DMS 273 (cell line): ENCODE results near the gene DNAH6.
"Not testable (repeated sequence)": the region's sequence is repeated elsewhere in the genome, so short reads cannot be mapped to it uniquely, and the experiment has no call there.

Experiments used
- DNase-seq: peaks from one replicate; lab custom pipeline; 2025; ENCODE audit not compliant: unreplicated experiment; lab: John Stamatoyannopoulos, UW

DNAH6 gene

DNA sequence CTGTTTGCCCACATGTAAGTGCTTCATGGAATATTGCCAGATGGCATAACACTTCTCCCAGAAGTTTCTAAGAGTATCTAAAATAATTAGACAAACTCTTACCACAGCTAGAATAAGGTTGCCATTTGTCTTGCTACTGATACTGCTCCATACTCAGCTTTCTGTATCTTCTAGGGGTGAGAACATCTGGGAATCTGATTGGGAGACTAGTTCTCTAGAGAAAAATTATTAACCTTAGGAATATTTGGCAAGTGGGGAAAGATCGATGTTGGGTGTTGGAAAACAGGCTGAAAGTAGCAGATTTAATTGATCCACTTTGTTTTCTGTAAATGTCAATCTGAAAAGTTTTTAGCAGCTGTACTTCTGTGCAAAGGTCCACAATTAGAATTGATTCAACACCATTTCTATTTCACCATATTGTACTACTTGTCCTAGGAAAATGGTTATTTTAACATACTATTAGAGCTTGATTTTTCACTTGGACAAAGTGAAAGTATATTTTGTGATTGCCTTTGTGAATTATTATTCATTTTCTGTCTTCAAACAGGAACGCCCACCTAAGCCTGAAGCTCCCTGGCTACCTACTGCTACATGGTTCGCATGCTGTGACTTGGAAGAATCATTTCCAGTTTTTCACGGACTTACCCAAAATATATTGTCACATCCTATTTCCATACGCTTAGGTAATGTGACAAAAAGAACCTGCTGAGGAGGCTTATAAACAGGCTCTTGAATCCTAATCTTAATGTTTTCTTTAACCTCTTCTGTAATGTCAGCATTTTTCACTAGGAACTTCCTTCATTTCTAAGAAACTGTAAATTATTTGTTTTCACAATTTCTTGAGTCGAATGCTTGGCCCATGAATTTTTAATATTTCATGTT, 216.8 kb downstream of the DNAH6 start:
- DNase-seq = no peak

DNA sequence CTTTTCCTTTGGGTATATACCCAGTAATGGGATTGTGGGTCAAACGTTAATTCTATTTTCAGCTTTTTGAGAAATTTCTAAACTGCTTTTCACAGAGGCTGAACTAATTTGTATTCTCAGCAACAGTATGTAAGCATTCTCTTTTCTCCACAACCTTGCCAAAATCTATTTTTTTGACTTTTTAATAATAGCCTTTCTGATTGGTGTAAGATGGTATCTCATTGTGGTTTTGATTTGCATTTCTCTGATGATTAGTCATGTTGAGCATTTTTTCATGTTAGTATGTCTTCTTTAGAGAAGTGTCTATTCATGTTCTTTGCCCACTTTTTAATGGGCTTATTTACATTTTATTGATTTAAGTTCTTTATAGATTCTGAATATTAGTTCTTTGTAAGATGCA, 219.1 kb downstream of the DNAH6 start:
- DNase-seq = no peak

DNA sequence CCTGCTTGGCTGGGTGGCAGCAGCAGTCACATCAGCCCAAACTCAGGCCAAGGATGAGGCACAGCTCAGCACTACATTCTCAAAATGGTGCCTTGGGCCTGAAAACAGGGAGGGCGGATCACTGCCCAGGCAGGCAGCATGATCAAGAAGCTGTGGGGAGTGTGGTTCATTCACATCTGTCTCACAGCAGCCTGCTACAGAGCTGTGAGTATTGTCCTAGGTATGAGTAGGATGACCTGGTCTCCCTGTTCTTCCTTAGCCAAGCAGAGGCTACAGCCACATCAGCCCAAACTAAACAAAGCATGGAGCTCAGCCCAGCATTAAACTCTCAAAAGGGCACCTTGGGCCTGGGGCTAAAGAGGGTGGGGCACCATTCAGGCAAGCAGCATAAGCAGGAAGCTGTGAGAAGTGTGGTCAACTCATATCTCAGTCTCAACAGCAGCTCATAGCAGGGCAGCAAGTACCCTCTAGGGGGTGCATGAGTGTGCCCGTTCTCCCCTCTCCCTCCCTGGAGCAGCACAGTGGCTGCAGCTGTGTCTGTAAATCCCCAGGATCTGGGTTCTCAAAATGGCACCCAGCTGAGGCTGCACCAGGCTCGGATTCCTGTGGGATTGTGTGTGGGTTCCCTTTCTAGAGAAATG, 225.0 kb downstream of the DNAH6 start:
- DNase-seq = peak; percentile 65

DNA sequence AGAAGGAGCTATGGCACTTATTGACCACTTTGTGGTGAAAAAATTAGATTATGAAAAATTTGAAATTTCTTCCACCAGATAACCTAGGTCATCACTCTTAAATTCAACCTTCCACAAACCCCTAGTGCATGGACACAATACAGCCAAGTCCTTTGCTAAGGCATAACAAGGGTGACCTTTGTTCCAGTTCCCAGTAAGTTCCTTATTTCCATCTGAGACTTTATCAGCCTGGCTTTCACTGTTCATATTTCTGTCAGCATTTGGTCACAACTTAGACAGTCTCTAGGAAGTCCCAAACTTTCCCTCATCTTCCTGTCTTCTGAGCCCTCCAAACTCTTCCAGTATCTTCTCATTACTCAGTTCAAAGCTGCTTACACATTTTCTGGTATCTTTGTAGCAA, 232.0 kb downstream of the DNAH6 start:
- DNase-seq = no peak

- DNase-seq = no peak
Observed at GRCh38 chr2:84749442-84749841, 233.1 kb downstream of the DNAH6 start.

DNA sequence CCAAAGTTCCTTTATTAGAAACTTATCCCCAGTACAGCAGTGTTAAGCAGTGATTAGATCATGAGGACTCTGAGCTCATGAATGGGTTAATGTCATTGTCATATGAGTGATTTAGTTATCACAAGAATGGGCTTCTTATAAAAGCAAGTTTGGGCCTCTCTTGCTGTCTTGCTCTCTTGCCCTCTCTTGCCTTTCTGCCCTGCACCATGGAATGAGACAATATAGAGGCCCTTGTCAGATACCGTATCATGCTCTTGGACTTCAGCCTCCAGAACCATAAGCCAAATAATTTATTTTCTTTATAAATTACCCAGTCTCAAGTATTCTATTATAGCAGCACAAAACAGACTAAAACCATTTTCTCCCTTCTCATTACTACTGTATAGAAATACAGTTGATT, 238.8 kb downstream of the DNAH6 start:
- DNase-seq = no peak

DNA sequence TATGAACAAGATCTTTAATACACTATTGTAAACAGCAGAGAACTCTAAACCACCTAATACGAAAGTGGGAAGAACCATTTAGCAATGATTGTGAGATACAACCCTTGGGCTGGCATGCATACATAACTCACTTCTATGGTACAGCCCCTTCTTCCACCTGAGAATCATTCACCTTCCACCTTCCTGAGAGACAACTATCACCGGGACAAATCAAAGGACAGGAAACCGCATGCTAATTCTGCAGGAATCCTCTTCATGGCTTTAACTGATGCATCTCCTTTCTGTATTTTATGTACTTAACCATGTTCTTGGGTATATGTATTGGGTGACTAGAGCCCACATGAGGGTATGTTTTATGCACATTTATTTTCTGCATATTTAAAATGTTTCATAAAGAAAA, 241.3 kb downstream of the DNAH6 start:
- DNase-seq = no peak

- no peak for DNase-seq
Observed at GRCh38 chr2:84766791-84767190, 250.5 kb downstream of the DNAH6 start.

DNA sequence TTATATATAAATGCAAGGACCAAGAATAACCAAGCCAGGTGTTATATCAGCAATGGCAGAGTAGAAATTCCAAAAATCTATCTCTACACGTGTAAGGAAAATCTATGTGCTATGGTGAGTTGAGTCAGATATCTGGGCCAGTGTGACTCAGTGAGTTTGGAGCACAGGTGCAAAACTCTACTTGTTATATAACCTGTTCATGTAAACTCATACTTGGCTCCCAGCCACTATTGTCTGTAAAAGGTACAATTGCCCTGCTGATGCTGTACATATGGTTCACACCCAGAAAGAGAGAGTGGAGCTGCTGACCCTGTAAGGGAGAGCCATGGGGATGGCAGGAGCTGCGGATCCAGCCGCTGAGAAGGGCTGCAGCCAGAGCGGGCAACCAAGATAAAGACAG, 252.5 kb downstream of the DNAH6 start:
- no peak for DNase-seq

DNA sequence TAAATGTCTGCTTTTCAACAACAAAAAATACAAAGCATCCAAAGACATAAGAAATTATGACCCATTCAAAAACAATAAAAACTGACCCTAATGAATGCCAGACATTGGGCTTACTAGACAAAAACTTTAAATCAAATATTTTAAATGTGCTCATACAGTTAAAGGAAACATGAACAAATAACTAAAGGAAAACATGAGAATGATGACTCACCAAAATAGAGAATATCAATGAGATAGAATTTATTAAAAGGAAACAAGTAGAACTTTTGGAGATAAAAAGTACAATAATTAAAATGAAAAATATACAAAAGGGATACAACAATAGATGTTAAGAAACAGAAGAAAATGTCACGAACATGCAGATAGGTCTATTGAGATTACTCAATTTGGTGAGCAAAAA, 254.0 kb downstream of the DNAH6 start:
- DNase-seq = no peak

GRCh38 chr2:84771251-84771650, 255.0 kb downstream of the DNAH6 start:
- DNase-seq = no peak

DNA sequence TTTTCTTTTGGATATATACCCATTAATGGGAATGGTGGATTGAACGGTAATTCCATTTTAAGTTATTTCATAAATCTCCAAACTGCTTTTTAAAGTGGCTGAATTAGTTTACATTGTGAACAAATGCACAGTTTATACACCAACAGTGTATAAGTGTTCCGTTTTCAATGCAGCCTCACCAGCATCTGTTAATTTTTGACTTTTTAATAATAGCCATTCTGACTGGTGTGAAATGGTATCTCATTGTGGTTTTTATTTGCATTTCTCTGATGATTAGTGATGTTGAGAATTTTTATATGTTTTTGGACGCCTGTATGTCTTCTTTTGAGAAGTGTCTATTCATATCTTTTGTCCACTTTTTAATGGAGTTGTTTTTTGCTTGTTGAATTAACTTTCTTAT, 257.3 kb downstream of the DNAH6 start:
- DNase-seq = not testable (repeated sequence)

DNA sequence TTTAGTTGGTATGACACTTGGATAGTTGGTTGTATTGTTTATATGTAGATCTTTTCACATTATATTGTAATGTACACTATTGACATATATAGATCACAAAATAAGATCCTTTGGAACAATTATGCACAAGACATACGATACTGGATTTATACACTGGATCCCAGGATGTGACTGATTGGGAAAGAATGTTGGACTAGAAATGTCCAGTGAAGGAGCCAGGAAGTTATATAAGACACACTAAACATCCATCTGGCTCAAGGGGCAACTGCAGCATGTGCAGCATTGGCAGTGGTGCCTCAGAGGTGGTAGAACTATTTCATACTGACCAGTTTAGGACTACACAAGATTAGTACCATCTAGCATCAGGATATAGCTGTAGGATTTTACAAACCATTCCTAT, 259.7 kb downstream of the DNAH6 start:
- no peak for DNase-seq

GRCh38 chr2:84778911-84779690, 262.8 kb downstream of the DNAH6 start:
- DNase-seq = no peak

DNA sequence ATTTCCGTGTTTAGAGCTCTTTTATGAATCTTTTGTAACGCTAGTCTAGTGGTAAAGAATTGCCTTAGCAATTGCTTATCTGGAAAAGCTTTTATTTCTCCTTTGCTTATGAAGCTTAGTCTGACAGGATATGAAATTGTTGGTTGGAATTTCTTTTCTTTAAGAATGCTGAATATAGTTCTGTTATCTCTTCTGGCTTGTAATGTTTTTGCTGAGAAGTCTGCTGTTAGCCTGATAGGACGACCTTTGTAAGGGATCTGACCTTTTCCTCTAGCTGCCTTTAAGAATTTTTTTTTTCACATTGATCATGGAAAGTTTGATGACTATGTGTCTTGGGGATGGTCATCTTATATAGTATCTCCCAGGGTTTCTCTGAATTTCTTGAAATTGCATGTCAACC, 263.5 kb downstream of the DNAH6 start:
- no peak for DNase-seq

GRCh38 chr2:84781942-84782716, 265.8 kb downstream of the DNAH6 start:
- no peak for DNase-seq

GRCh38 chr2:84782717-84783442, 266.6 kb downstream of the DNAH6 start:
- DNase-seq = no peak

DNA sequence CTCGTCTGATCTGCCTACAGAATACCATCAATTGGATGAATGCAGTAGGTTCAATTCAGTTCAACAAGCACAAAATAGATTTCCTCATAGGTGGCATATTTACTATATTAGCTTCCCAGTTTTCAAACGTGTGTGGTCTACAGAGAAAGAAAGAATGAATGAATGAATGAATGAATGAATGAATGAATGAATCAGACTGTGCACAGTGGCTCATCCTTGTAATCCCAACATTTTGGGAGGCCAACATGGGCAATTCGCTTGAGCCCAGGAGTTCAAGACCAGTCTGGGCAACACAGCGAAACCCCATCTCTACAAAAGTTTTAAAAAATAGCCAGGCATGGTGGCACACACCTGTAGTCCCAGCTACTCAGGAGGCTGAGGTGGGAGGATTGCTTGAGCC, 269.7 kb downstream of the DNAH6 start:
- no peak for DNase-seq

- DNase-seq = no peak
Observed at GRCh38 chr2:84786601-84787000, 270.3 kb downstream of the DNAH6 start.

- no peak for DNase-seq
Observed at GRCh38 chr2:84788027-84788426, 271.7 kb downstream of the DNAH6 start.
